Raji (cell line): ENCODE data around the gene ZFPM1.

Source experiments
- POLR2A ChIP-seq: IDR thresholded peaks from 2 replicates; pipeline ENCODE4 v1.6.1; 2011; ENCODE audit warnings: low read depth, low read length, control low read depth; ENCODE audit not compliant: insufficient read depth

ZFPM1 gene

GRCh38 chr16:88453217-88453531, at the start of gene ZFPM1:
ZFPM1 (plus strand) TSS chr16:88453280; CDS start chr16:88453639, 359 bp downstream.
- peak; percentile 47 for TF ChIP-seq POLR2A

DNA sequence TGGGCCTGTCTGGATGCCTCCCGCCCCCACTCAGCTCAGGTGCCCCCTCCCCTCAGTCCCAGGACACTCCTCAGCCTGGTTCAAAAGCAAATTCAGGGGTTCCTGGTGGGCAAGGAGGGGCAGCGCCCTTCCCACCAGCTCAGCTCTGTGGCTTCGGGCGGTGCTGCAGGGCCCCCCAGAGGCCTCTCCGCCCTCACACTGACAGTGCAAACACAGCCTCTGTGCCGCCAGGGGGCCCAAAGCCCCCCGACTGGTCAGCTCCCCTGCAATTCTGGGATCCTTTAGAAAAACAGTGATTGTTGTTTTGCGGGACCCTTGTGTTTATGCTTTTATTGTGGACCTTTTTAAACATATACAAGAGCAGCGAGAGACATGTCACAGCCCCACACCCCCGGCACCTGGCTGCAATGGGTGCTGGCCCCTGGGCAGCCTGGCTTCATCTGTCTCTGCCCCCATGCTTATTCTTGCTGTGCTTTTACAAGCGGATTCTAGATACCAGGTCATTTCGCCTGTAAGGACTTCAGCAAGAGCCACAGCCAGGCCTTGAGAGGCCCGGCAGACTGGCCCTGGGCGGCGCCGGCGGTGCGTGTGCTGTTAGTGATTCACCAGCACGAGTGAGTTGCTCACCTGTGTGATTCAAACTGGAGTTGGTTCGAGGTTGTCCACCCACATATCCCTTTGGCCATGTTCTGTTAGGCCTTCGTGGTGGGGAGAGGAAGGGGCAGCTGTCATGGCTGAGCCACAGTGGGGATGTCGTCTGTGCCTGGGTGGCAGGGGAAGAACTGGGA, 49.1 kb upstream of the ZFPM1 start:
- no peak for TF ChIP-seq POLR2A

- TF ChIP-seq POLR2A: no peak
Measured at GRCh38 chr16:88404769-88405168, 48.3 kb upstream of the ZFPM1 start.

DNA sequence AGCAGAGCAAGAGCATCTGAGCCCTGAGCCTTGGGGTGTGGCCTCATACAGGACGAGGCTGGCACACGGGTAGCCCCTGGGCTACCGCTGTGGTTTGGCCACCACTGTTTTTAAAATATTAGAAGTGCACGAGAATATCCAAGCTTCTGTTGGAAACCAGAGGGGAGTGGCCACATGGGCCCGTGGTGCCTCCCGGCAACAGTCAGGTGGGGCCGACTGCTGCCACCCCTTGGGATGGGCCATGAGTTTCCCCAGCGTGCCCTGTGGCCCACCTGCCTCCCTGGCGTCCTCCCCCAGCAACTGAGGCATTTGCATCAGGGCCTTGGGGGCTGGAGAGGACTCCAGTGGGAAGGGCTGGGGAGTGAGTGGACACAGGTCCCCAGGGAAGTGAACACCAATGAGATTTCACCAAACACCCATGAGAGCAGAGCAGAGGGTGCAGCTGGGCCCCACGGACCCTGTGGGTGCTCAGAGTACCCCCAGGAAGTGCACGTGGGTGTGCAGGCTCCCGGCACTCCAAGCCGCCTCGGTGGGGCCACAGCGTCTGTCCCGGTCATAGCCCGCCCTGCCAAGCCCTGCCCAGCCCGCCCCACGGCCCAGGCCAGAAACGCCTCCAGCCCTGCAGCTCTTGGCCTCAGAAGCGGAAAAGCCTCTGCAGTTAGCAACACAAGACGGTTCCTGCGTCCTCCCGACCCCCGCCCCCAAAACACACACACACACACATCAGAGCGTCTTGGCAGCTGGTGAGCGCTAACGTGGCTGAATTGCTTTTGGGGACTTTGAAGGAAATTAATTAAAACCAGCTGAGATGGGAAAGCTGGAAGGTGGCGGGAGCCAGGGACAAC, 47.6 kb upstream of the ZFPM1 start:
- TF ChIP-seq POLR2A: no peak

DNA sequence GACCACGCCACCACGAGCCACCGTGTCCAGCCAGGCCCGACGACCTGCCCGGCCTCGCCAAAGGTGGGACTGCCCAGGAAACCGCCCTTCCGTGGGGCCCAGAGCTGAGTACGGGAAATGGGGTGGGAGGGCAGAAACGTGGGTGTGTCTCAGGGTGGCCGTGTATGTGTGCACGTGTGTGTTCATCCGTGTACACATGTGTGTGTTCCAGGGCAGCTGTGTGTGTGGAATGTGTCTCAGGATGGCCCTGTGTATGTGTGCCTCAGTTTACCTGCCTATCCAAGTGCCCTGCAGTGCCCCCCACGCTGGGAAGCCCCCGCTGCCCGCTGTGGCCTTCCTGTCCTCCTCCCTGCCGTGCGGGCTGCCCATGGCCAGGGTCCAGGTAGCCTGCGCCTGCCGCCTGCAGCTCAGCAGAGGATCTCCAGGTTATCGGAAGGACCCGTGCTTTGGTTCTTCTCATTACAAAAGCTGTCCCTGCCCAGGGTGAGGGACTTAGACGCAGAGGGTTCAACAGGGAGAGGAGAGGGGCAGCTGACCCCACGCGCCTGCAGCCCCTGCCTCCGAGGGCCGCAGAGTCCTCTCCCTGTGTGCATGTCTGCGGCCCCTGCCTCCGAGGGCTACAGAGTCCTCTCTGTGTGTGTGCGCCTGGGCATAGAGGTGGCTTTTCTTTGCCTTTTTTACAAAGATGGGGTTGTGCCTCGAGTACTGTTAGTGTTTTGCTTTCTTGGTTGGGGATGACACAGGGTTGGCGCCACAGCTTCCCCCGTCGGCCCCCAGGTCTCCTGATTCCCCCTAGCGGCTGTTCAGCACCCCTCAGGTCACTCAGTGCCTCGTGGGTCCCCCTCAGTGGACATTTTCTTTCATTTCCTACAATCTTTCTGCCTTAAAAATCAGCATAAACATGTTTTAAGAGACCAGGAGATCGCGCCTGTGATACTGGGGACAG, 46.7 kb upstream of the ZFPM1 start:
- TF ChIP-seq POLR2A: no peak

- TF ChIP-seq POLR2A: no peak
Measured at GRCh38 chr16:88407042-88407420, 46.0 kb upstream of the ZFPM1 start.

- TF ChIP-seq POLR2A: no peak
Measured at GRCh38 chr16:88407807-88408206, 45.3 kb upstream of the ZFPM1 start.

- no peak for TF ChIP-seq POLR2A
Measured at GRCh38 chr16:88408561-88409142, 44.4 kb upstream of the ZFPM1 start.

DNA sequence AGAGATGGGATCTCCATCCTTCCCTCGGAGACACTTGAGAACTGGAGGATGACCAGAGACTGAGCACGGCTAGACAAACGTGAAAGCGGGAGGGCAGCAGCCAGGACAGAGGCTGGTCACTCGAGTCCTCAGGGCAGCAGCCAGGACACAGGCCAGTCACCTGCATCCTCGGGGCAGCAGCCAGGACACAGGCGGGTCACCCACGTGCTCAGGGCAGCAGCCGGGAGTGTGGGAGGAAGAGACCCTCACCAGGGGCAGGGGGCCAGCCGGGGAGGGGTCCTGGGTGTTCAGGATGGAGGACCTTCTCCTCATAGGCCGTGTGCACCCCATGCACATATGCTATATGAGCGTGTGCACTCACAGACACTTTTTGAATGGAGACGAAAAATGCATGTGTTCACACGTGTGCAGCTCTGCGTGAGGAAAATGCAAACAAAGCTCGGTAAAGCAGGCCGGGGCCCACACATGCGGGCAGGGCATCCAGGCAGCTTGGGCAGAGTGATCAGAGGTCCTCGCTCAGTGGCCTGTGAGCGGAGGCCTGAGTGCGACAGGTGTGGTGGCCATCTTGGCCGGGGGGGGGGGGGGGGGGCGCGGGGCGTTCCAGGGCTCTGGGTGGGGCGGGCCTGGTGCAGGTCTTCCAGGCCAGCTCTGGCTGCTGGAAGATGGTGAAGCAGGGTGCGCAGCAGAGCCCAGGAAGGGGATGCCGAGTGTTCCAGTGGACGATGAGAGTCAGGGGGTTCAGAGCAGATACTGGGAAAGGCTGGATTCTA, 43.6 kb upstream of the ZFPM1 start:
- no peak for TF ChIP-seq POLR2A

GRCh38 chr16:88411951-88412576, 41.0 kb upstream of the ZFPM1 start:
- TF ChIP-seq POLR2A: no peak

GRCh38 chr16:88412766-88413165, 40.3 kb upstream of the ZFPM1 start:
- no peak for TF ChIP-seq POLR2A

DNA sequence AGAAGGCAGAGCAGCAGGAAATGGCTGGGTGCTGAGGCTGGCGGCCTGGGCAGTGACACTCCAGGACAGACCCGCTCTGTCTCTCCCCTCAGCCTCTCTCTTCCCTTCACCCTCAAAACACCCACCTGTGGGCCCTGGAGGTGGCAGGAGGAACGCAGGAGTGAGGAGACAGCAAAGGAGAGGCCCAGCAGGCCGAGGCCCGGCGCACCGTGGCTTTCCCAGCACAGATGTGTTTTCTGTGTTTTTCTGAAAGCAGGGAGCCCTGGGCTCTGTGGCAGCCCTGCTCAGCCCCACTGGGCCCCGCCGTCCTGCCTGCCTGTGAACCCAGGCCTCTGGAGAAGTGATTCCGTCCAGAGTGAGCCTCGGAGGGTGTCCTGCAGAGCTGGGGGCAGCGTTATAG, 39.8 kb upstream of the ZFPM1 start:
- TF ChIP-seq POLR2A: no peak

- TF ChIP-seq POLR2A: no peak
Measured at GRCh38 chr16:88413631-88414030, 39.4 kb upstream of the ZFPM1 start.

DNA sequence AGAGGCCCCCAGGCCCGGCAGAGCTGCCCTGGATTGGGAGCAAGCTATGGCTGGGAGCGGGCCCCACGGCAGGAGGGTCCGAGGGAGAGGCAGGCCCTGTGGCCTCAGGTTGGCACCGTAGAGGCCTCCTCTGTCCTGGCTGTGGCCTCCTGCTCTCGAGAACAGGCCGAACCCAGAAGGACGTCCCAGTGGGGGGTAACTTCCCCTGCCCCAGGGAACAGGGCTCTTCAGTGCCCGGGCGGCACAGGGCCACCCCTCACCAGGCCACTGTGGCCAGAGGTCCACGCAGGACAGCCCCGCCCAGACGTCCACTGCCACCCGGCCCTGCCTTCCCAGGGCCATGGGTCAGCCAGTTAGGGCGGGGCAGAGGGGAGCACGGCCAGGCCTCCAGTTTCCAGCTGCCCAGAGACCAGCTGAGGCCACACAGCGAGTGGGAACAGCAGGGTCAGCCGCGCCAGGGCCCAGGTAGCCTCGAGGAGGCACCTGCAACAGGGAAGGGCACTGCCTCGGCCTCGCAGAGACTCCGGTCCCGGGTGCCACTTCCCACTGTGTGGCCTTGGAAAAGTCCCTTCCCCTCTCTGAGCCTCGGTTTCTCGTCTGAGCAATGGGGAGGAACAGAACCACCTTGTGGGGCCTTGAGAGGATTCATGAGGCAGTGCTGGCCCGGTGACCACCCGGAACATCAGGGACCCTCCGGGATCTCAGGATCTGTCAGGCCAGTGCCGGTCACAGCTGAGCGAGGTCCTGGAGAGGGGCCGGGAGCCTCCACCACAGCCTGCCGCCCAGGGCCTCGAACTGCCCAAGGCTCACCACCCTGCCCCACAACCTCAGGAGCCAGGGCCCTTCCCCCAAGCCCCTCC, 38.3 kb upstream of the ZFPM1 start:
- no peak for TF ChIP-seq POLR2A
